HG03196 (cell line): ENCODE measurements around the gene KRTAP21-3.
"Not testable (repeated sequence)": the region's sequence is repeated elsewhere in the genome, so short reads cannot be mapped to it uniquely, and the experiment has no call there.

Experiments used
- ATAC-seq: cut with Tn5 transposase; IDR thresholded peaks from one replicate; pipeline ENCODE4 v1.9.1; 2021; ENCODE audit not compliant: unreplicated experiment

The KRTAP21-3 gene, protein sequence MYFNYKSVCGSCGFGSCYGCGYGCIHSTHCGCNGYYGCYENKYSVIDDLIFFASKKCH

DNA sequence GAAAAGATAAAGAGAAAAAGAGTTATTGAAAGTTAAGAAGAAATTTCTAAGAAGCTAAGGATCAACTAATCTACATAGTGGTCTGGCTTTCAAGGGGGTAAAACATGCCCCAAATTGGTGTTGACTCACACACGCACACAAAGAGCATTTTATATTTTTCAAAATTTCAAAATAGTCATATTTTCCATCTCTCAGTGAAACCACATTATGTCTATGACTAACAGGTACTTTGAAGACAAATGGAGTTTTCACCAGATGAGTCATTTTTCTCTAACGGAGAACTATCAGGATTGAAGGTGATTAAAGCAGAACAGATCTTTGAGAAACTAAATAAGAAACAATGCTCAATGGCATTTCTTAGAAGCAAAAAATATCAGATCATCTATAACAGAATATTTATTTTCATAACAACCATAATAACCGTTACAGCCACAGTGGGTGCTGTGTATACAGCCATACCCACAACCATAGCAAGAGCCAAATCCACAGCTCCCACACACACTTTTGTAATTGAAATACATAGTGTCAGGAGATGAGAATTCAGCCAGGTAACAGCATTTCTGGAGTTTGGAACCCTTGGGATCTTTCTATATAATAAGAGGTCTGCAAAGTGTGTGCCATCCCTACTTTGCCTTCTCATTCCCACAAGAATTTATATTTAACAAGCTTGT is at the start of gene KRTAP21-3:
Gene KRTAP21-3 (minus strand): TSS at position 539 of the 671 bp plus-strand sequence. CDS start 18 bp downstream, at position 521.
- ATAC-seq: no peak

DNA sequence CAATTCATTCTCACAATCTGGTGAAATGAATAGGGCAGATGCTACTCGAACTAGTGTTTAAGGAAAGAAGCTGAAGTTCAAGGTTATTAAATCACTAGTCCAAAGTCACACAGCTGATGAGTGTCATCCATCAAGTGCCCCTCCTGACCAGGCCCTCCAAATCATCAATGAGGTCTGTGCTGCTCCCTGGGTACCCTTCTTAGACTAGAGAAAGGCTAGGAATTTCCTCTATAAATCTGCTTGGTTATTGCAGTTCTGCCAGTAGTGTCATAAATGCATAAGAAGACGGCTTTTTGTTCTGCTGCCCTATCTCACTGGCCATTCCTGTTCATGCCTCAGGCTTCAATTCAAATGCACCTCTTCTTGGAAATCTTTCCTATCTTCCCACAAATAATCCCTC is 42.2 kb upstream of the KRTAP21-3 start:
- ATAC-seq: no peak

DNA sequence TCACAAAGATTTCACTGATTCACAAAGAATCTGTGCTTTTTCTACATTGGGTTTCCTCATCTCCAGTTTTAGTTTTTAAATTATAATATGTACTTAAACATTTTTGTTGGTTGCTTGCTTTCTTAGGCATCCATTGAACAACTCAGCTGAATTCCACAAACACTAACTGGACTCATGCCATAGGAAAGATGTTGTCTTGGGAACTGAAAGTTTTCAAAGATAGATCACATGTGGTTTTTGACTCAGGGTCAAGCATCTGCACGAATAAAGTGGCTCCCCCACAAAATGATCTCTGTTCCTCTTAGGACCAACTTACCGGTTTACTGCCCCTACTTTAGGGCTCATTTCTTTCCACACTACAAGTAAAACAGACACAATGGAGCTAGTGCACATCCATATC is 39.7 kb upstream of the KRTAP21-3 start:
- no peak for ATAC-seq

DNA sequence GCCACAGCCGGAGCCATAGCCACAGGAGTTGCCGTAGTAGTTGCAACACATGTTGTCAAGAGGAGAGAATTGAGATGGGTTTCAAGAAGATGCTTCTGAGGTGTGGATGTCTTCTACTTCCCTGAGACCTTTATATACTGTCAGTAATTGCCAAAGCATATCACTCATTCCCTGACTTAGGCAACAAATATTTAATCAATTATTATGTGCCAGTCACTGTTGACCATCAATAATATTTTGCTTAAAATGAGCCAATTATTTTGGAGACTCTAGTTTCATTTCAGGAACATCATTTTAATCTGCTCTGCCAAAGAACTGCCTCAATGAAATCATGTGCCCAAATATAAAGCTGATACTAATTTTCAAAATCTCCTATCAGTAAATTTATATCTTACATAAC is 36.8 kb upstream of the KRTAP21-3 start, which contains the start of gene KRTAP21-1:
Gene KRTAP21-1 (minus strand): TSS at position 101 of the 400 bp plus-strand sequence. CDS start 50 bp downstream, at position 51.
- ATAC-seq: not testable (repeated sequence)

DNA sequence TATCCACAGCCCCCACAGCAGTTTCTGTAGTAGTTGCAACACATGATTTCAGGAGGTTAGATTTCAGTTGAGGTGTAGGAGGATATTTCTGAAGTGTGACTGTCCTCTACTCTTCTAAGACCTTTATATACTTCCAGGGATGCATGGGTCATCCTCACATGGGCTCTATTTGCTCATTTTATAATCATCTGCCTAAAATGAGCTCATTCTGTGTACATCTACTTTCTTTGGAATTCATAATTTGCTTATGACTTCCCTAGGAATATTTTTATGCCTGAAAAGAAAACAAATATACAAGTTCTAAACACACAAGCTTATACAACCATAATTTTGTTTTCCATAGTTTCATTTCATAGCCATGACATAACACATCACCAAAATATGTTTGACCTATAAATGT is 28.6 kb upstream of the KRTAP21-3 start, which contains the start of gene KRTAP21-2:
Gene KRTAP21-2 (minus strand): TSS at position 101 of the 400 bp plus-strand sequence. CDS start 57 bp downstream, at position 44.
- ATAC-seq: no peak

DNA sequence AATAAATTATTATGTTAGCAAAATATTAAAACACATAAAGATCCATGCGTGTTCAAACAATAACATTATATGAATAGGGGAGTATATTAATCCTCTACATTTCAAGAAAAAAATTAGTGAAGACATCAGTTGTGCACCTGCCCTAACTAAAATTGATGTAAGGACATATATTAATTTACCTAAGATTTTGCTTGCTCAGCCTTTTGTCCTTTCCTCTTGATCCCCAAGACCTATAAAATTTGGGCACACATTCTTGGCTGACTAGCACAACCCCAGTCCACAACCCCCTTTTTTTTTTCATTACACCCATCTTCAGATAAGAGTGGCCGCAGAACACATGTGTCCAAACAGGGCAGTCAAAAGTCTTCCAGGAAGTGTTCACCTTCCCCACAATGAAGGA is 21.9 kb upstream of the KRTAP21-3 start:
- ATAC-seq: no peak

DNA sequence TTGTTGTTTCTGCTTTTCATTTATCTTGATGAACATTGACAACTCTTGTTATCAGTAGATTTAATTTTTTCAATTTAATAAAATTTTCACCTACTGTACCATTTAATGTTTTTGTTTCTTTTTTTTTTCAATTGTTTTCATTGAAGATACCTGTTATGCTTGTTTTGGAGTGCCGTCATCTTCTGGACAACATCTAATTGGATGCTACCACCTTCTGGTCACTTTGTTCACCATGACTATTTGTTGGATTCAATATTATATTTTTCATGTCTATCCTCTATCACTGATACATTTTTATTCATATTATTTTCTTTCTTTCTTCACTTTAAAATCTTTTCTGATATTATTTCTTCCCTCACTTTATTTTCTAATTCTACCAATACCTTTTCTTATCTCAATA is 14.4 kb upstream of the KRTAP21-3 start:
- ATAC-seq: no peak

DNA sequence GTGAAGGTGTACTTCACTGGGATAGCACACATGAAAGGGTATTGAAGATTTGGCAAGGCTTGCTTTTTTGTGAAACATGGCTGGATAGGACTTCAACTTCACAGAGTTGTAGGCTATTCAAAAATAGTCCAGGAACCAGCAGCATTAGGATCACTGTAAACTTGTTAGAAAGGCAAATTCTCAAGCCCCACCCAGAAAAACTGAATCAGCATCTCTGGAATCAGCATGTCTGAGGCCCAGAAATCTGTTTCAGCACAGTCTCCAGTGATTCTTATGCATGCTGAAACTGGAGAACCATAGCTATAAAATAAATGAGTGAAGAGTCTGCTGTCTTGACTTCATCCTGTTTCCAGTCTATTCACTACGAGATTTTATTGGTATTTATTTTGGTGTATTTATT is 8.1 kb upstream of the KRTAP21-3 start:
- no peak for ATAC-seq

DNA sequence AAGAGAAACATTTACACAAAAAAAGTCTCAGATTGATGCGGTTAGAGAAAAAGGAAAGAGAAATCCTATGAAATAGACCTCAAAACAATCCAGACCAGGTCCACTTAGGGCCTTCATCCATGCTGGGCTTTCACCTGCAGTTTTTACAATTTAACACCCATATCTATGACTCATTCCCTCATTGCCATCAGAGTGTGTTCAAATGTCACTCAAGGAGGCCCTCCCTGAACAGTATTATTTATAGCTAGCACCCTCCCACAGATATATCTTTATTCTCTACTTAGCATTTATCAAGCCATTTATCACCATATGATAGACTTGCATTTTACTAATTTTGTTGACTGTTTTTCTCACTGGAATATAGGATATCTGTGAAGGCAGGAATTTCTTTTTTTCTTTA is 824 bp upstream of the KRTAP21-3 start:
- no peak for ATAC-seq

DNA sequence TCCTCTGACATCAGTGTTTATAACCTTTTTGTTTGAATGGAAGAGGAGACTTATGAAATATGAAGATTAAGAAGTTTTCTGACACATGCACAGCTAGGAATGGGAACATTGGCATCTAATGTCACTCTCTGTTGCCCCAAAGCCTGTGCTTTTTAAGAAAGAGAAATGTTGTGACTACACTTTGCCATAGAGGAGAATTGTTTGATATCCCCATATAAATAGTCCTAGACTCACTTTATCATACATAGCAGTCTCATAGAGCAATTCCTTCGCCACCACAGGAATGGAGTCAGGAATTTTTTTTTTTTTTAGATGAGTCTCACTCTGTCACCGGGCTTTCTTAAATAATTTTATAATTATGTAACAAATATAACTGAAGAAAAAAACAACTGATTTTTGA is 1.5 kb downstream of the KRTAP21-3 start:
- ATAC-seq: no peak

DNA sequence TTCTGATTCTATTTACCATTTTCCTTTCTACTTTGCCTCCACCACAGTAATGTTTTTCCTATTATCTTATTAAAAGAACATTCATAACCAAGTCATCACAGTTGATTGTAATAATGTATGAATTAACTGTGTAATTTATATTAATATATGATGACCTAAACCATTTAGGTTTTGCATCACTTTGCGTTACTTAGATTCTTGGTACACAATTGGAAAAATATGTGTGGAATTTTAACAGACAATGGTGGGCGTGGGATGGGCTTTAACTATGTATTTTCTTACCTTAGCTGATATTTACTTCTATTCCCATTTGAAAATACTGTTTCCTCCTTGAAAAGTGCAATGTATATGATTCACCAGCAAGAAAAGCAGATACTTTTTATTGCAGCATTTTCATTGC is 3.6 kb downstream of the KRTAP21-3 start:
- no peak for ATAC-seq

DNA sequence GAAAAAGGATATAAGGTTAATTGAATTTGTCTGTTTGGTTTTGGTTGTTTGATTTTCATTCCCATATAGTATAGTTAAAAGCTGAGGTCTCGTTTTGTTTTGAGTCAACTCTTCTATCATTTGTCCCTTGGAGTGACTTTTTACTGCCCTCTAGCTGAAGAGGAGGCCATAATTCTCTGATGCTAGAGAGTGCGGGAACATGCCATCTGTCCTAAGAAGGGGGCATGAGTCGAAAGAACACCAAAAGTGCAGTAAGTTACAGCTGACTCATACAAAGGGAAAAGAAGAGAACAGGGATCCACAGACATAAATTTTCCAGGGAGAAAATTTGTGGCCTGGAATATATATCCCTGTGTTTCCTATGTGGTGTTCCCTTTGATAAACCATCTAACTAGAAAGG is 4.1 kb downstream of the KRTAP21-3 start:
- ATAC-seq: no peak

DNA sequence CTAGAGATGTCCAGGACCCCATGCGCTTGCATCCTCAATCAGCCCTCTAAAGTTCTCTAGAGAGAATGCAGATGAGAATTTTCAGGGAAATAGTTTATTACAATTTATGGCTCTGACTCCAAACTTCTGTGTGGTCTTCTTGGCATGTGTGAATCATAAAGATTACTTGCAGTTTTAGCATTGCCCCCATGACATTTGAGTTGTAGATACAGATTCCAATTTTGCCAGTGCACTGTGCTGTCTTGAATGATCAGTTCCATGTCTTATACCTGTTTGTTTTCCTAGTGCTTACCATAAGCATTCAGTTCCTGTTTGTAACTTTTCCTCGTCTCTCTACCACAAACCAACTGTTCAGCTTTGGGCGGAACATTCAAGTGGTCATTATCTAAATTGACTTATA is 4.8 kb downstream of the KRTAP21-3 start:
- ATAC-seq: no peak

DNA sequence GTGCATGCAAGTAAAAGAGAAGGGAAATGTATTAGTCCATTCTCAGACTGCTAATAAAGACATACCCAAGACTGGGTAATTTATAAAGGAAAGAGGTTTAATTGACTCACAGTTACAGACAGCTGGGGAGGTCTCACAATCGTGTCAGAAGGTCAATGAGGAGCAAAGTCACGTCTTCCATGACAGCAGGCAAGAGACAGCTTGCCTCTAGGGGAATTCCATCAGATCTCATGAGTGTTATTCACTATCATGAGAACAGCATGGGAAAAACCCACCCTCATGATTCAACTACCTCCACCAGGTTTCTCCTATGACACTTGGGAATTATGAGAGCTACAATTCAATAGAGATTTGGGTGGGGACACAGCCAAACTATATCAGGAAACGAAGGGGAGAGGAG is 8.1 kb downstream of the KRTAP21-3 start:
- no peak for ATAC-seq

DNA sequence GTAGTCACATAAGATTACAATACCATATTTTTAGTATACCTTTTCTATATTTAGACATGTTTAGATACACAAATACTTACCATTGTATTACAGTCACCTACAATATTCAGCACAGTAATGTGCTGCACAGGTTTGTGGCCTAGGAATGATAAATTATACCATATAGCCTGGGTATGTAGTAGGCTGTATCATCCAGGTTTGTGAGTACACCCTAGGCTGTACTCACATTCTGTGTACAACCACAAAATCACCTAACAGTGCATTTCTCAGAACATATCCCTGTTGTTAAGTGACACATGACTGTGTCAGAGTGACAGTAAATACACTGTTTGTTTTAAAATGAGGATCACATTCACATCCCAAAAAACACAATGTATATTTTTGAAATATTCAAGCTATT is 11.2 kb downstream of the KRTAP21-3 start:
- ATAC-seq: no peak

DNA sequence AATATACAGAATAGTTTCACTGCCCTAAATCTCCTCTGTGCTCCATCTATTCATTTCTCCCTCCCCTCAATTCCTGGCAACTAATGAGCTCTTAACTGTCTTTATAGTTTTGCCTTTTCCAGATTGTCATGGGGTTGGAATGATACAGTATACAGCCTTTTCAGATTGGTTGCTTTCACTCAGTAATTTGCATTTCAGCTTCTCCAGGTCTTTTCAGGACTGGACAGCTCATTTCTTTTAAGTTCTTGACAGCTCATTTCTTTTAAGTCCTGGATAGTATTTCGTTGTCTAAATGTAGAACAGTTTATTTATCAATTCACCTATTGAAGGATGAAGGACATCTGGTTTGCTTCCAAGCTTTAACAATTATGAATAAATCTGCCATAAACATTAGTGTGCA is 22.6 kb downstream of the KRTAP21-3 start:
- no peak for ATAC-seq

DNA sequence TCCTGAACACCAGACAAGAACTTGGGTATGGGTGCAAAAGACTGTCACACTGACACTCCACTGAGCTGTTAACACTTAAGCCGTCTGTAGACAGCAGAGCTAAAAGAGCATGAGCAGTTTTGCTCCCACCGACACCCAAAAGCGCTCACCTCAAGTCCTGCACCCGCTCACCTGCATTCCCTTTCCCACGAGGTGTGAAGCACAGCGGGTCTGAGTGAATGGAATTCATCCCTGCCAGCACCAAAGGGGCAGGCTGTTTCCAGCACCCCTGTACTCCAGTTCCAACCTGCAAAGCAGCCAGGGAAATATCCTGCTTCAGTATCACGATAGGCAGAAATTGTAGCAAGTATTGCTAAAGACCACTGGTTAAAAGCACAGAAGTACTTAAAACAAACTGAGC is 28.8 kb downstream of the KRTAP21-3 start:
- no peak for ATAC-seq

DNA sequence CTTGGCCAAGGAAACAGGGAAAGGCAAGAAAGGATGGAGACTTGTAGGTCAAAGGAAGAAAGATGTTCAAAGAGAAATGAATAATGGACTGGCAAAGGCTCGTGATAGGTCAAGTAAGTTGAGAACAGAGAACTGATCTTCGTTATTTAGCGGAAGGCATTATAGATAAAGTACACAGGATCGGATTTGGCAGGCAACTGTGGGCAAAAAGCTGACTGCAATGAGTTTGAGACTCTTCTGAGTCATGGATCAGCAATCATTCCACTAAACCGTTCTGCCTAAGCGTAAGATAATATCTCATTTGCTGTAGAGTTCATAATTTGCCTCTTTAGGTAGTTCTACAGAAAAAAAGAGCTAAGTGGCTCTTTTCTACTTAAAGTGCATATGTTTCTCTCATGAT is 34.1 kb downstream of the KRTAP21-3 start:
- no peak for ATAC-seq

DNA sequence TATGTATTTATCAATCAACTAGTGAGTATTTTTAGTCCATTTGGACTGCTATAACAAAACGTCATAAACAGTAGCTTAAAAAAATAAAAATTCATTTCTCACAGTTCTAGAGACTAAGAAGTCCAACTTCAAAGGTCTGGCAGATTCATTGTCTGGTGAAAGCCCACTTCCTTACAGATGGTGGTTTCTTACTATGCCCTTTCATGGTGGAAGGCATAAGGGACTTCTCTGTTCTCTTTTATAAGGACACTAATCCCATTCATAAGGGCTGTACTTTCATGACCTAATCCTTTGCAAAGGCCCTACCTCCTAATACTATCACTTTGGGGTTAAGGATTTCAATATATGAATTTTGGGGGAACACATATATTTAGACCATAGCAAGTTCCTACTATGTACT is 38.0 kb downstream of the KRTAP21-3 start:
- no peak for ATAC-seq

DNA sequence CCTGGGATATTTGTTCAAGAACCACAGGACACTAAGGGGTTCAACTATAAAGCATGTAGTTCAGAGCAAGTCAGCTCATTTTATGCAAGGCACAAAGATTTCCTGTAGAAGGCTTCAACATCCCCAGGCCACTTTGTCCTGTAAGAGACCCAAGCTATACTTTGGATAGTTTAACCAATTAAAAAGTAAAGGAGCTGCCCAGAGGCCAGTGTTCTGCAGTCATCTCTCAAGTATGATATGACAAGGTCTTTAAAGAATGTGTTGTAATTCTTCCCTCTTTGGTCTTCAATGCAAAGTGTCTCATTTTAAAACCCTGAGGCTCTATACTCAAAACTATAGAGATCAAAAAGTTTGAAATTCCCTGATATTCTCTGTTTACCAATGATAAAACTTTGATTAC is 41.8 kb downstream of the KRTAP21-3 start:
- no peak for ATAC-seq

DNA sequence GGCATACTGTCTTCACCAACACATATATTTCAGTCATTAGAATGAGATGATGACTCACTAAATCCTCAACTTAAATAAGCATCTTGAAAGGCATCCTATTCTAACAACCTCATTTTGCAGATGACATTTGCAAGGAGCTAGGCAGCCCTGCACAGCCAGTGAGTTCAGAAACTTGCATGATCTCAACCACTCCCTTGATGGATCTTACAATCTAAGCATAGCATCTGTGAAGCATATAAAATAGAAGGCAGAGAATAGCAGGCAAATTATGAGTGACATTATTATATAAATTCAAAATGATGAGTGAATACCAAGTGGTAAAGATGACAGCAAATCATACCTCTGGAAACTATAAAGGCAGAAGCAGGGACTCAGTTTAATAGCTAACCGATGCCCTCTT is 44.3 kb downstream of the KRTAP21-3 start:
- ATAC-seq: no peak

DNA sequence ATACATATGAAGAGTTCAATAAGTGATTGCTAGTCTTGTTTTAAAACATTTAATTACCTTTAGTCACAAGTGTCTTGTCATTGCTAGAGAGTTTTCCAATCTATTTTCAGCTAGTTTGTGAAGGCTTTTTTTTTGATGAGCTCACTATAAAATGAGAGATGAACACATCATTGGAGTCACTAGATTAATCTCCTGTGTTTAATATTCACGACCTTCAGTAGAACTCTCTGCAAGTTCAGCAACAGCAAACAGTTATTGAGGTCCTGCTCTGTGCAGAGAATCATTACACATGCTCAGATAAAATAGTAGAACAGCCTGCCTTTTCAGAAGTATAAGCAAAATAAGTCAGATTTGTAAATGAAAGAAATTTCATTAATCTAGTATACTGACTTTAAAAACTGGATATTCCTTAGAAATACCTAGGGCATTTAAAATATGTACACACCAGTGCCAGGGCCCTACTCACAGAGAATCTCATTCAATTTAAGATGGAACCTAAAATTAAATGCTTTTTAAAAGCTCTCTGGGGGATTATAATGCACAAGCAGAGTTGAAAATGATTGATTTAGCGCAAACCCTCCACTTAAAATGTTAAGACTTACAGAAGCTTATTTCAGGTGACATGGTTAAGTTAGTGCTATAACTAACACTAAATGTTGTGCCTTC is 45.5 kb downstream of the KRTAP21-3 start:
- ATAC-seq: no peak
